CD4-positive, alpha-beta T cell treated with Interleukin-17A for 4 hours (primary cell): ENCODE results near the gene VASP.

Source experiments
- DNase-seq: peaks from one replicate; pipeline ENCODE4 v3.0.0-alpha.2; 2020; ENCODE audit warnings: mixed read lengths

VASP gene

GRCh38 chr19:45517238-45517637 lies 10.0 kb downstream of the VASP start:
- no peak for DNase-seq

- DNase-seq: no peak
Measured at GRCh38 chr19:45517641-45518468, 10.6 kb downstream of the VASP start.

GRCh38 chr19:45518469-45518826 lies 11.2 kb downstream of the VASP start:
- DNase-seq: no peak

- DNase-seq: no peak
Measured at GRCh38 chr19:45522010-45522941, 15.0 kb downstream of the VASP start.

GRCh38 chr19:45523642-45524256 lies 16.5 kb downstream of the VASP start:
- peak; percentile 75 for DNase-seq

- DNase-seq: no peak
Measured at GRCh38 chr19:45524575-45525129, 17.4 kb downstream of the VASP start.

- no peak for DNase-seq
Measured at GRCh38 chr19:45526143-45526542, 18.9 kb downstream of the VASP start.

GRCh38 chr19:45526971-45527370 lies 19.7 kb downstream of the VASP start:
- no peak for DNase-seq

GRCh38 chr19:45527731-45528130 lies 20.5 kb downstream of the VASP start:
- DNase-seq: no peak

GRCh38 chr19:45528149-45528743 lies 21.0 kb downstream of the VASP start:
- no peak for DNase-seq

GRCh38 chr19:45528744-45529419 lies 21.6 kb downstream of the VASP start:
- DNase-seq: peak; percentile 40

GRCh38 chr19:45529420-45529785 lies 22.1 kb downstream of the VASP start:
- DNase-seq: no peak

- DNase-seq: no peak
Measured at GRCh38 chr19:45531349-45531748, 24.1 kb downstream of the VASP start.

- DNase-seq: no peak
Measured at GRCh38 chr19:45539459-45539858, 32.2 kb downstream of the VASP start.

- DNase-seq: no peak
Measured at GRCh38 chr19:45542234-45542668, 35.0 kb downstream of the VASP start.

GRCh38 chr19:45547211-45547770 lies 40.0 kb downstream of the VASP start:
- DNase-seq: no peak

- DNase-seq: no peak
Measured at GRCh38 chr19:45547965-45548609, 40.8 kb downstream of the VASP start.

GRCh38 chr19:45553464-45553863 lies 46.2 kb downstream of the VASP start:
- no peak for DNase-seq

GRCh38 chr19:45554481-45554880 lies 47.2 kb downstream of the VASP start:
- DNase-seq: no peak

GRCh38 chr19:45556835-45557234 lies 49.6 kb downstream of the VASP start:
- DNase-seq: no peak

GRCh38 chr19:45558399-45558878 lies 51.2 kb downstream of the VASP start:
- peak; percentile 76 for DNase-seq
